Measurements from ENCODE around the gene ARF3. TPM values are rescaled to one million over a fixed set of nuclear protein-coding genes. Genes with fewer than 3 reads are reported as not detected.

ARF3 gene
- total RNA-seq, 1 experiment from 2014 or later = 257 TPM

DNA sequence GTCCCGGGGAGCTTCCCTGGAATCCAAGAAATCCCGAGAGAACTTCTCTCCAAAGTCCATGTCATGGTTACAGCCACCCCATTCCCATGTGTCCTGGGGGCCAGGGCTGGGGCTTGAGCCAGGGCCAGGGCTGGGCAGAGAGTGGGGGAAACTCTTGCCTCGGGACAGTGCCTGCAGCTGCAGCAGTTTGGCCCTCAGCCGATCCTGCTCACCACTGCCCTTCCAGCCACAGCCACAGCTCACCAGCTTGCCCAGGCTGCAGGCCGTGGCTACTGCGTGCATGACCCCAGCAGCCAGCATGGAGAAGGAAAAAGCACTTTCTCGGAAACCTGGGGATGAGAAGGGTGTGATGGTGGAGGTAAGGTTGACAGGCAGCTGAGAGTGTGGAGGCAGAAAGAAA lies 10.7 kb upstream of the ARF3 start:
- H3K27me3 Mint-ChIP-seq (ENCODE audit: insufficient read depth, unreplicated experiment) = no peaks in the 10 kb centered on the region
- H3K4me3 ChIP-seq (ENCODE audit: low read depth, low read length) = no peak overlapping the region
- no peaks in the 10 kb centered on the region for H3K9me3 Mint-ChIP-seq (ENCODE audit: unreplicated experiment)
- TF ChIP-seq, protein P1, sequence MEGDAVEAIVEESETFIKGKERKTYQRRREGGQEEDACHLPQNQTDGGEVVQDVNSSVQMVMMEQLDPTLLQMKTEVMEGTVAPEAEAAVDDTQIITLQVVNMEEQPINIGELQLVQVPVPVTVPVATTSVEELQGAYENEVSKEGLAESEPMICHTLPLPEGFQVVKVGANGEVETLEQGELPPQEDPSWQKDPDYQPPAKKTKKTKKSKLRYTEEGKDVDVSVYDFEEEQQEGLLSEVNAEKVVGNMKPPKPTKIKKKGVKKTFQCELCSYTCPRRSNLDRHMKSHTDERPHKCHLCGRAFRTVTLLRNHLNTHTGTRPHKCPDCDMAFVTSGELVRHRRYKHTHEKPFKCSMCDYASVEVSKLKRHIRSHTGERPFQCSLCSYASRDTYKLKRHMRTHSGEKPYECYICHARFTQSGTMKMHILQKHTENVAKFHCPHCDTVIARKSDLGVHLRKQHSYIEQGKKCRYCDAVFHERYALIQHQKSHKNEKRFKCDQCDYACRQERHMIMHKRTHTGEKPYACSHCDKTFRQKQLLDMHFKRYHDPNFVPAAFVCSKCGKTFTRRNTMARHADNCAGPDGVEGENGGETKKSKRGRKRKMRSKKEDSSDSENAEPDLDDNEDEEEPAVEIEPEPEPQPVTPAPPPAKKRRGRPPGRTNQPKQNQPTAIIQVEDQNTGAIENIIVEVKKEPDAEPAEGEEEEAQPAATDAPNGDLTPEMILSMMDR (IDR thresholded peaks at IDR 0.05; ENCODE audit: insufficient read depth in 1 of 2, low read depth in 1 of 2, low read length in 1 of 2, severe bottlenecking in 1 of 2, unreplicated experiment in 1 of 2) = no peak
- DNase-seq = no peak
- H3K36me3 ChIP-seq (ENCODE audit: control insufficient read depth, insufficient read depth, low read length) = no peaks in the 10 kb centered on the region
- no peak overlapping the region for H3K4me3 Mint-ChIP-seq (ENCODE audit: unreplicated experiment)
- ChIA-PET POLR2A (no interaction called here), CTCF (interaction anchor here (1.1 to 2.6 kb wide), 6 partner anchors 10 to 29 kb away, joined by 3 to 8 read pairs (median 6); partner anchors contain the start of gene WNT1)
- no peaks in the 10 kb centered on the region for H3K27me3 ChIP-seq (replicated peaks; ENCODE audit: control insufficient read depth, insufficient read depth, low read length)
- H3K36me3 Mint-ChIP-seq (ENCODE audit: insufficient read depth, unreplicated experiment) = no peaks in the 10 kb centered on the region
- H3K9me3 ChIP-seq = no peaks in the 10 kb centered on the region
- H3K4me1 Mint-ChIP-seq (ENCODE audit: low read depth, unreplicated experiment) = peaks cover 18% of the 10 kb centered on the region
- no TSS peak for BruUV-seq (replicated peaks)
- peaks cover 25% of the 10 kb centered on the region for H3K4me1 ChIP-seq
- H3K27ac Mint-ChIP-seq (ENCODE audit: unreplicated experiment) = no peak overlapping the region
- intact Hi-C loops (cut with micrococcal nuclease; ENCODE audit: unreplicated experiment) = no loop called here

DNA sequence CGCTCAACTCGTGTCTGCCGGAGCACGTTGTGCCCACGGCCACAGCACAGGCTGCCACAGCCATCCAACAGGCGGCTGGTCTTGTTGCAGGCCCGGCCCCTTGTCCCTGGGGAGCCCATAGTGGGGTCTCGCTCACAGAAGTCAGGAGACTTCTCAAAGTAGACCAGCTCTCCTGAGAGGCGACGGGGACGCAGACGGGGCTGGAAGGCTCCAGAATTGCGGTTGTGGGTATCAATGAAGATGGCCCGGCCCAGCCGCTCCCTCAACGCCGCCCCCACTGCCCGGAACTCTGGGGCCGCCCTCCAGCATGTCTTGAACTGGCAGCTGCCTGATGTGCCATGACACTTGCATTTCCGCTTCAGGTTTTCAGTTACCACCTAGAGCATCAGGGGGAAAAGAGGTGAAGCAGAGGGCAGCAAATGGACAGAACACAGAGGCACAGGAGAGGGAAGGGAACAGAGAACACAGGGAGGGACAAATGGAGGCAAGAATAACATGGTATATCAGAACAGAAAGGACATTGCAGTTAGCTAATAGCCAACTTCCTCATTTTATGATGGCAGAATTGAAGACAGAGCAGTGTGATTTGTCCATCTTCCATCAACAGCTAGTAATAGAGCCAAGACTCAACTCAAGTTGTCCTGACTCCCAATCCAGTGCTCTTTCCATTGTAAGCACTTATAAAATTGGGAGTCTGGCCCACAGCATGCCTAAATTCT lies 9.0 kb upstream of the ARF3 start:
- intact Hi-C loops (cut with micrococcal nuclease; ENCODE audit: unreplicated experiment) = no loop called here
- no peak for DNase-seq
- CTCF ChIA-PET = interaction anchor here (0.5 to 2.6 kb wide), 4 partner anchors 15 to 656 kb away, joined by 4 to 8 read pairs (median 6); no protein-coding TSS in a partner anchor
- no peak overlapping the region for H3K4me3 Mint-ChIP-seq (ENCODE audit: unreplicated experiment)
- Histone ChIP-seq H3K4me3 (ENCODE audit: low read depth, low read length) (no peak overlapping the region), H3K9me3 (no peaks in the 10 kb centered on the region), H3K36me3 (ENCODE audit: control insufficient read depth, insufficient read depth, low read length) (no peaks in the 10 kb centered on the region), H3K27me3 (replicated peaks; ENCODE audit: control insufficient read depth, insufficient read depth, low read length) (no peaks in the 10 kb centered on the region), H3K4me1 (peaks cover 20% of the 10 kb centered on the region)
- H3K4me1 Mint-ChIP-seq (ENCODE audit: low read depth, unreplicated experiment) = peaks cover 16% of the 10 kb centered on the region
- TF ChIP-seq, protein P1 (IDR thresholded peaks at IDR 0.05; ENCODE audit: insufficient read depth in 1 of 2, low read depth in 1 of 2, low read length in 1 of 2, severe bottlenecking in 1 of 2, unreplicated experiment in 1 of 2) = no peak
- H3K9me3 Mint-ChIP-seq (ENCODE audit: unreplicated experiment) = no peaks in the 10 kb centered on the region
- H3K36me3 Mint-ChIP-seq (ENCODE audit: insufficient read depth, unreplicated experiment) = no peaks in the 10 kb centered on the region
- H3K27me3 Mint-ChIP-seq (ENCODE audit: insufficient read depth, unreplicated experiment) = no peaks in the 10 kb centered on the region
- no TSS peak for BruUV-seq (replicated peaks)
- POLR2A ChIA-PET = interaction anchor here (0.6 to 1.1 kb wide), 3 partner anchors 7 to 22 kb away, joined by 3 to 5 read pairs (median 3); partner anchors contain the start of gene ARF3
- no peak overlapping the region for H3K27ac Mint-ChIP-seq (ENCODE audit: unreplicated experiment)

DNA sequence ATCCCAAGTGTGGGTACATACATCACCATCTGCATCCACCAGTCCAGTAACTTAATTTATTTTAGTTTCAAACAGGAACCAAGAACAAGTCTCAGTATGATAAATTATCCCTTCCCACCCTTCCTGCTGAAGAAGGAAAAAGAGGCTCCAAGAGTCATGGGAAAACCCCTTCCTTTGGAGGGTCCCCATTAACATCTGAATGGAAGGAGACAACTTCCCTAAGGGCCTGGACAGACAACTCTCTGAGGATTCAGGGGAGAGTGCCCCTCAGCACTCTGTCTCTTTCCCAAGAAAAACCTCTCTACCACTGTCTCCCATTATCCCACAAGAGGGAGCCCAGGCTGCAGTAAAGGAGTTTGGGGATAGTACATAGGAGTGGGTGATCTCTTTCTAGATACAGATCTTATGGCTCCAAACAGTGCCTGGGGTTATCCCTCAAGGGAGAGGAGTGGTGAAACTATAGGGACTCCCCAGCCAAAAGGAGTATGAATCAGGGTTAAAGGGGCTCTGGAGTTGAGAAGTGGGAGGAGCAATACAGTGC lies 8.1 kb upstream of the ARF3 start:
- DNase-seq = peak in 1 of 2 experiments; percentile 59
- TF ChIP-seq, protein P1 (IDR thresholded peaks at IDR 0.05; ENCODE audit: insufficient read depth in 1 of 2, low read depth in 1 of 2, low read length in 1 of 2, severe bottlenecking in 1 of 2, unreplicated experiment in 1 of 2) = peak; percentile 48 to 72
- H3K4me1 ChIP-seq = peaks cover 15% of the 10 kb centered on the region
- no peaks in the 10 kb centered on the region for H3K9me3 ChIP-seq
- no TSS peak for BruUV-seq (replicated peaks)
- H3K4me3 ChIP-seq (ENCODE audit: low read depth, low read length) = no peak overlapping the region
- Mint-ChIP-seq H3K36me3 (ENCODE audit: insufficient read depth, unreplicated experiment) (no peaks in the 10 kb centered on the region), H3K27ac (ENCODE audit: unreplicated experiment) (no peak overlapping the region), H3K9me3 (ENCODE audit: unreplicated experiment) (no peaks in the 10 kb centered on the region), H3K27me3 (ENCODE audit: insufficient read depth, unreplicated experiment) (no peaks in the 10 kb centered on the region), H3K4me3 (ENCODE audit: unreplicated experiment) (no peak overlapping the region), H3K4me1 (ENCODE audit: low read depth, unreplicated experiment) (peaks cover 6% of the 10 kb centered on the region)
- intact Hi-C loops (cut with micrococcal nuclease; ENCODE audit: unreplicated experiment) = loop anchor here (1.0 kb wide), 1 partner anchor 30 kb away; no protein-coding TSS in a partner anchor
- no peaks in the 10 kb centered on the region for H3K36me3 ChIP-seq (ENCODE audit: control insufficient read depth, insufficient read depth, low read length)
- ChIA-PET POLR2A (no interaction called here), CTCF (no interaction called here)
- H3K27me3 ChIP-seq (replicated peaks; ENCODE audit: control insufficient read depth, insufficient read depth, low read length) = no peaks in the 10 kb centered on the region

Measured in Caco-2 (cell line).